GM21825 (cell line): Measurements from ENCODE around the gene CDC14B.
"Not testable (repeated sequence)": the region's sequence is repeated elsewhere in the genome, so short reads cannot be mapped to it uniquely, and the experiment has no call there.

Source experiments
- ATAC-seq: cut with Tn5 transposase; IDR thresholded peaks from one replicate; pipeline ENCODE4 v1.9.1; 2021; ENCODE audit warnings: mild to moderate bottlenecking, moderate library complexity; ENCODE audit not compliant: unreplicated experiment

Gene CDC14B

DNA sequence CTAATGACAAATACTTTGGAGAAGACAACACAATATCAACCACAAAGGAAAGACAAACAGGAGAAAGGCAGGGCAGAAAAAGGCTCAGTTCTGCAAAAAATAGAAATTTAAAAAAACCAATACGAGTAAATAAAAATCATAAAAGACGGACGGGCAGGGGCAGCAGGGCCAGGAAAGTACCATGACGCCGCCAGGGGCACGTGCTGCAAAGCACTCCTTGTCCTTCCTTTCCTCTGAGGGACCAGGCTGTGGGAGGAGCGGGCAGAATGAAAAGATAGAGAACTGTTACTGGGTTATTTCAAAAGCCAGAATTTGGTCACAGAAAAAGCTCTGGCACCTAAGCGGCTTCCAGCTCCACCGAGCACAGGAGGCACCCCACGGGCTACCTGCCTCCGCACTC, 115.7 kb downstream of the CDC14B start:
- no peak for ATAC-seq

DNA sequence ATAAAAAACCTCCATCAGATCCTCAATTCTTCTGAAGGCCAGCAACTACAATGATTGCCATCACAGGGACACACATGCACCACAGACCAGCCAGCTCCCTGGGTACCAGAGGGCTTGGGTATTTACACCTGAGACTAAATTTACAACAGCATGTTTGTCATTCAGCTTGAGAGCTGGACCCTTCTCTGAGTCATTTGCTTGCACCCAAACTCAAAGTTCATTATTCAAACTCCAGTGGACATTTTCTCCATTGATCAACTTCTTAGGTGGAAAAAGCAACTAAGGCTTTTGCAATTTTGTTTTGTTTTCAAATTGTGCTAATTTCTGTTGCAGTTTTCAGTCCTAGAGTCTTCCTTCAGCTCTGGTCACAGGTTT, 116.3 kb downstream of the CDC14B start:
- not testable (repeated sequence) for ATAC-seq

DNA sequence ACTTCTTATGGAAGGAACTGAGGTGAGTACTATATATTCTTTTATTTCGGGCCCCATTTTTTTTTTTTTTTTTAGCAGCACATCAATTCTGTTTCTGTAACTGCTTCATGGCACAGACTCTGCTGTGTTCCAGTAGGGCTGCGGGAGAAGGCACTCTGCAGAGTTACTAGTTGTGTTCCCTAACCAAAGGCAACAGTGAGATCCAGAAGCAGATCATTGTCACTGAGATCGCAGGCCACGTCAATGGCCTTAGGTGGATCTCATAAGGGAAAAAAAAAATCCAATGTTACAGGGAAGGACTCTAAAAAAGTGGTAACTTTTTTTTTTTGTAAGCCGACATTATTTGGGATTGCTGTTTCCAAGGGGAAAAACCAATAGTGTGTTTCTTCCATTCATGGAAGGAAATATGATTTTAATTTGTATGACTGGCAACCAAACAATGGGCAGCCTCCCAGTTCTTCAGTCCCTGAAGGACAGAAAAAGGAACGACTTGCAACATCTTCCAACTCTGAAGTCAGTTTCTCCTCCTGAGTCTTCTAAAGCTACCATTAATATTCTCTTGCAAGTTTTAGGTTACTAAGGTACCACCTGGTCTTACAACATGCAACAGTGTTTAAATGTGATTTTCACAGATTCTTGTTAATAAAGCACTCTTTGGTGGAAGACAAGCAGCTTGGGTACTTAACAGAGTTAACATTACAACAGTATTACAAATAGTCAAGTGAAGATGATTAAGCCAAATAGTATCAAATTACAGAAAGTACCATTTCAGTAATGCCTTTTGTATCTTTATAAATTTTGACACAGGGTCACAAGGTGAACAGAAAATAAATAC, 116.9 kb downstream of the CDC14B start:
- ATAC-seq = no peak

DNA sequence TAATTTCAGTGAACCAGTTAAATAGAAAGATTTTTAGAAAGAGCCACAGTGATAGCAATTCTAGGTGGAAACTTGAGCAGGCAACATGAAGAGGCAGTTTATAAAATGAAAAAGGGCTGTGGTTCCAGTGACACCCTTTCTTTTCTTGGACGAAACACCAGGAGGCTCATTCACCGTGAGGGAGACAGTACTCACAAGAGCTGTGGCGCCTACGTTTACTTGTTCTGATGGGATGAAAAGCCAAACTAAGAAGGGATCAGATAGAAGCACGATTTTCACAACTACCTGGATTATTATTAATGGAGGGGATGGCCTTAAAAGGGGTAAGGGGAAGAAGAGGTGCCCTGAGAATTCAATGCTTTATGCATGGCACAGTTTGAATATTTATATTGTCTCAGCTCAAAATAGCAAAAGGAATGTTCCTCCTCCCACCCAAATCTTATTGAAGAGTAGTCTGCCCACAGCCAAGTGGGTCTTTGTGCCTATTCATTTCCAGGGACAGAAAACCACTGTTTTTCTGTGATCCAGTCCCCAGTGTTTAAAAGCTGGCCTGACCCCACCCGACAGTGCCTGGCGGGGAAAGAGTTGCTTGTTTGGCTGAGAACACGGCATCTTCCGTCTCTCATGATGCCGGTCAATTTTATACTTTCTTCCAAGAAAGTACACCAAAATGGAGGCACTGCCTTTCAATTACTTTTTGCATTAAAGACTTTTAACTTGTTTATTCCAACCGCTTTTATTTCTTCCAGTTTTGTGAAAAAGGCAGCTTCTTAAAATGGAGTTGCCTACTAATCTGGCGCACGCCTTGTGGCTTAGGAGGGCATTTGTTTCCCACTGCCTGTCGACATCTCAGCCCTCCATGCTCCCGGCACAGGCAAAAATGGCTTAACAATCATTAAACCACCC, 117.8 kb downstream of the CDC14B start:
- ATAC-seq = no peak

DNA sequence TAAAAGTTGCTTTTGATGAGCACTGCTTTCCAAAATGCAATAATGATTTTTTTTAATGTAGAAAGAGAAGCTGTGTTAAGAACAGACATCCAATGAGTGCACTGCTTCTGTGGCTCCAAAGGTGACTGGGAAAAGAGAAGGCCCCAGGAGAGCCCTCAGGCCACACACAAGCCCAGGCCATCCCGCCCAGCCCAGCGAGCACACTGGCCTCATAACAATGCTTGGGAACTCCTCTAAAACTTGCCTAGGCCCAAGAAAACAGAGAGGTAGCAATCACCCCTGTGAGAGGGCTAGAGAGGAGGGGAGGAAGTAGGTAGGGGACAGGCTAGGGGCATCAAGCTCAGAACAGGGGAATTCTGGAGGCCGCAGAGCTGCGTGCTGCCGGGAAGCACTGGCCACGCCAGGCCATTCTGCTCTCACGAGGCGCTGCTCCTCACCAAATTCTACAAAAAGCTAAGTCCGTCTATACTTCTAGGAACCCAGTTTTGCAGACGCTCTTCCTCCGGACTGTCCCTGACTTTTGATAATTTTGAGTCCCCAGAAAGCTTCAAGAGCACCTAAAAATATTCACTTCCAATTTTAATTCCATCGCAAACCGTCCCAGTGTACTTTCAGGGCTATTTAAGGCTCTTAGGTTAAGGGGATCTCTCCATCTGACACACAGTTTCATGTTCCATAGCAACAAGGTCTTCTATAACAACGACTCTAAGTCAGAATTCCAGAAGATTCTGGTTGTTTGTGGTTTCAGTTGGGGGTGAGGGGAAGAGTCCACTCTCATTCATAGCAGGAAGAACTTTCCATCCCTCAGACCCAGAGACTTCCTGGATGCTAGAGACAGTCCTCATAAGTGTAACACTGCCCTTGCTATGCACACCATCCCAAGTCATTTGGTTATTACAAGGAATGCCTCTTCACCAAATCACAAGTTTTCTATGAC, 118.7 kb downstream of the CDC14B start:
- no peak for ATAC-seq

DNA sequence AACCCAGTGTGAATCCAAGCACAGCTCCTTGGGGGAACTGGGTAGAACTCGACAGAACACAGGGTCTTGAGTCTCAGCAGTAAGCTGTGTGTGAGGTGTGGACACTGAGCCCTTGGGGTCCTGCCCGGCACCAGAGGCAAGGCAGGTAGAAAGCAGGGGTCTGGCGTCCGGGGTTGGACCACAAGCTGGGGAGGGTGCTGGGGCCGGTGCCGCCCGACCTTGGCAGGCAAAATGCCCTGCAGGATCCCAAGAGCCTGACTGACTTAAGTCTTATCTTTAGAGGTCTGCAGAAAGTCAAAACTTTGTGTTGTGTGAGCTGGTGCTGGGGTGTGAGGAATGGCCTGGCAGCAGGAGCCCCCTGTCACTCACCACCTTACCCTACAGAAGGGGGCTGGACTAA, 120.4 kb downstream of the CDC14B start:
- no peak for ATAC-seq

DNA sequence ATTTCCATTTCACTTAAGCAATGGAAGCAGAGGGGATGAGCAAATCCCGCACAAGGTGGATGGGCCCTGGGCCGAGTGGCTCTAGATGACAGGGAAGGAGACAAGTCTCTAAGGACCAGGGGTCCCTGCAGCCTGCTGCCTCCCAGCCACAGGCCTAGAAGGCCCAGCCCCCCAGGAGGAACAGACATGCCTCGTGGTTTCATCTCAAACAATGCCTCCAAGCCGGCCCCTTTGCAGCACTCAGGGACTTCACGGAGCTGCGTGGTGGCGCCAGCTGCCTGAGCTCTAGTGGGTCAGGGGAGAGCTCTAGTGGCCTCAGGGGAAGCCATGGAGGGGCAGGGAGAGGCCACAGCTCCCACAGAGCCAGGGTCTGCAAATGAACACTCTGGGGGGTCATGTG, 120.8 kb downstream of the CDC14B start:
- ATAC-seq = no peak

DNA sequence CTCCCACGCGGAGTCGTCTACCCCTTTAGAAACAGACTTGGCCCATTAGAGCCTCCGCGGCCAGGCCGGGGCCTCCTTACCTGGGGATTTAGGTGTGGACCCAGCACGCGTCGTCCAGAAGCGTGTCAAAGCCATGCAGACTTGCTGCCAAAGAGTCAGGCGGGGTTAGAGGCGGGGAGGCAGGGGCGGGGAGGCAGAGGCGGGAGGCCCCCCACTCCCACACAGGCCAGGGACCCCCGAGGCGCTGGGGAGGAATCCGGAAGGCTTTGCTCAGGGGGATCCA, 122.6 kb downstream of the CDC14B start:
- no peak for ATAC-seq

DNA sequence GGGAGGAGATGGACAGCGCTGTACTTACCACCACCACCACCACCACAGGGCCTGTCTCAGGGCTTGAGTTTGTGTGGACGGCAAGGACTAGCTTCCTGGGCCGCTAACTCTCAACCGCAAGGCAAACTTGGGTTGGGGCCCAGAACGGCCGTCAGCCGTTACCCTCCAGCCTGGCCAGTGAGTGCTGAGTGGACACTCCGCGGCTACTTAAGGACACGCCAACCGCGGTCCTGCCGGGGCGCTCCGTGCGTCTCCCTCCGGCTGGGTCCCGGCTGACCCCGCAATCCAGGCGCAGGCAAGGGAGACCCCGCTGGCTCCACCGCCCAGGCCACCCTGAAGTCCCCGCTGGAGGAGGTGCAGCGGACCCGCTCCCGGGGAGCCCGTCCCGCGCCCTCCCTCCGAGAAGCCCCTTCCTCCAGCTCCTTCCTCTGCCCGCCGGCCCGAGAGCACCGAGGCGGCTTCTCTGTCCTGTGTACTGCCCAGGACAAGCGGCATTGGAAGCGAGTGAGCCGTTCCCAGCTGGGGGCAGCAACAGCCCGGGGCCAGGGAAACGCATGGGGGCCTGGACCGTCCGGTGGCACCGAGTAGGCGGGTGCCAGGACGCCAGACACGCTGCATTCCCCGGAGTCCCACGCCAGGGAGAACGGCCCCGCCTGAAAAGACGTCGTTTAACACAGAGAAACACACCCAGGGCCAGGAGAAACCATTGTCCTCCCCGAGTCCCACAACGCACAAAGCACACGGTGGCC, 123.1 kb downstream of the CDC14B start:
- ATAC-seq = no peak

DNA sequence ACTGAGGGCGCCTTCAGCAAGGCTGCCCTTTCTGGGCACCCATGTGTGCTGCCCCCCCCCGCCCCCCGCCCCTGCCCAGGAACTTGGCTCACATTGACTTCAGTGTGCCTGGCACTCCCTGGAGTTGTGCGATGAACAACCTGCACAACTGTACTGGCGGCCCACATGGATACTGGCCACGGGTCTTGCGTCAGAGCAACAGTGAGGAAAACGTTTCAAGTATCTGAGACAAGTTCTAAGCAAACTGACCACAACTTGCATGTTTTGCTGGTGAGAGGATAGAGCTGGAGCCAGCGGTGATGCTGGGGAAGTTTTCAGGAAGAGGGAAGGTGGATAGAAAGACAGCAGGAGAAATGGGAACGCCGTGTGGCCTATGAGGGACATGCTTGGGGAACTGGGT, 124.3 kb downstream of the CDC14B start:
- ATAC-seq = no peak

DNA sequence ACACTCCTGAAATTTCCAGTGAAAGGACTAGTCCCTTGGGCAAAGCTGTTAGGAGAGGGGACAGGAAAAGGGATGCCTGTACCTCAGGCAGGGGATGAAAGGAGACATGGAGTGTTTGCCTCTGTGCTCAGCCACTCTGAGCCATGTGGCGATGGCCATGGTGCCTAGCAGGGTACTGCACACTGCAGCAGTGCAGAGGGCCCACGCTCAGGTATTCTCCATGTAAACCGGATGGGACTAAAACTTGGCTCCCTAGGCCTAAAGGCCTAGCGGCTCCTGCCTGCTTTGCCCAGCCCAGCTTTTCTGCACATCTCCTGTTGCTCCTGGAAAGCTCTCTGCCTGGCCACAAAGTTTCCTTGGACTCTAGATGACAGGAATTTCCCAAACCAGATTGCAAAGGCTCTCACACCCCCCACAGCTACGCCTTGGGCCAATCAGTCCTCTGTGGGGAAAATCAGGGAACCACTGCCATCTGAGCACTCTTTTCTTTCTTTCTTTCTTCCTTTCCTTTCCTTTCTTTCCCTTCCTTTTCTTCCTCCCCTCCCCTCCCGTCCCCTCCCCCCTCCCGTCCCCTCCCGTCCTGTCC, 125.3 kb downstream of the CDC14B start:
- ATAC-seq = no peak

DNA sequence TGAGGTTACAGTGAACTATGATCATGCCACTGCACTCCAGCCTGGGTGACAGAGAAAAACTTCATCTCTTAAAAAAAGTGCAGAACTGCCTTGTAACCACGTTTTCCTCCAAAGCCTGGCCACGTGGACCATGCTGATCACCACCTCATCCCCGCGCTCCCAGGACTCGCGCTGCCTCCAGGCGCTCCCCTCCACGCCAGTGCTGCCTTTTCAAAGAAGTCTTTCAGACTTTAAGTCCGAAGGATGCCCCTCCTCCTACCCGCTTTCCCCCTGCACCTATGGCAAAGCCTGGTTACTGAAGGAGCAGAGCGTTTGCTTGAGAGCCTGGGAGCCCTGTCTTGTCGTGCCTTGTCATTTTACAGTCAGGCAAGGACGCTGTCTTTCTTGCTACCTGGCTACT, 125.9 kb downstream of the CDC14B start:
- no peak for ATAC-seq

DNA sequence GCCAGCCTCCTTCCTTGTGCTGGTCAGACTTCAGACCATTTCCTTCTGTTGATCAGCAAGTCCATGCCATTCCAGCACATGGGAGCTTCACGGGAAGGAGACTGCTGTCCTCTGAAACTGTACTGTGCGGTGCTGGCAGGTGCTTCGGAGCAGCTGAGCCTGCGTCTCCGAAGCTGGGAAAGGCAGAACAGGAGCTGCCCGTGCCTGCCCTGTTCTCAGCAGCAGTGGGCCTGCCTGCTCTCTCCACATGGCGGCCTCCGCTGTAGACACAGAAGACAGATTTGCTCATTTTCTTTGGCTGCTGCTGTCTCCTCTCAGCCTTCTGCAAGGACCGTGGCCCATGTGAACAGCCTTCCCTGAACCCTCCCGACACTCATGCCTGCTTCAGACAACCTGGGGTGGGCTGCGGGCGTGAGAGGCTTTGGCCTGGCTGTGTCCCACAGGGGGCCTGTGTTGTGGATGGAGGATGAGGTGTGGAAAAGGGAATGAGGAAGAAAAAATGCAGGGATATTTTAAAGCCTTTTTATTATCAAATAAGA, 126.6 kb downstream of the CDC14B start:
- no peak for ATAC-seq

DNA sequence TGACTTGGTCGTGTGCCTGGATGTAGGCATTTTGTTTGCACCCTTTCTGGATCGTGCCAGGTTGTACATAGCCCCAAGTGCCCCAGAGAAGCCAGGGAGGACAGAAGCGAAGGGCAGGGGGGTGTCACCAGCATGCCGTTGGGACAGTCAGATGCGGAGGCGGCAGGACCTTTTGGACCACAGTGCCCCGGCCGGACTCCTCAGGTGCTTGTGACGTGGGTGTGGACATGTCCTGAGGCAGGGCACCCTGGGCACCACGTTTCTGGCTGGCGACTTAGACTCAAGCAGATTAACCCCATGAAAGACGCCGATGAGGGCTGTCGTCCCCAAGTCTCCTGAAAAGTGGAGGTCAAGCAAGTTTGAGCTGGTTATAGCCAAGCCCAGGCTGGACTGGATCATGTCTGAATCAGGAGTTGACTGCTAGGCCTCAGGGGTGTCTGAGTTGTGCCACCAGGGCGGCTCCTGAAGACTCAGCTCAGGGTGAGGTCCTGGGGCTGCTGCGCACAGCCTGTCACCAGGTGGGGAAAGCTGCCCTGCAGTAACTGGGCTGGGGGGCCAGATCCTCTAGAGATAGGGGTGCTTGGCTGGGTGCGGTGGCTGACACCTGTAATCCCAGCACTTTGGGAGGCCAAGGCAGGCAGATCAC, 127.6 kb downstream of the CDC14B start:
- ATAC-seq = no peak

DNA sequence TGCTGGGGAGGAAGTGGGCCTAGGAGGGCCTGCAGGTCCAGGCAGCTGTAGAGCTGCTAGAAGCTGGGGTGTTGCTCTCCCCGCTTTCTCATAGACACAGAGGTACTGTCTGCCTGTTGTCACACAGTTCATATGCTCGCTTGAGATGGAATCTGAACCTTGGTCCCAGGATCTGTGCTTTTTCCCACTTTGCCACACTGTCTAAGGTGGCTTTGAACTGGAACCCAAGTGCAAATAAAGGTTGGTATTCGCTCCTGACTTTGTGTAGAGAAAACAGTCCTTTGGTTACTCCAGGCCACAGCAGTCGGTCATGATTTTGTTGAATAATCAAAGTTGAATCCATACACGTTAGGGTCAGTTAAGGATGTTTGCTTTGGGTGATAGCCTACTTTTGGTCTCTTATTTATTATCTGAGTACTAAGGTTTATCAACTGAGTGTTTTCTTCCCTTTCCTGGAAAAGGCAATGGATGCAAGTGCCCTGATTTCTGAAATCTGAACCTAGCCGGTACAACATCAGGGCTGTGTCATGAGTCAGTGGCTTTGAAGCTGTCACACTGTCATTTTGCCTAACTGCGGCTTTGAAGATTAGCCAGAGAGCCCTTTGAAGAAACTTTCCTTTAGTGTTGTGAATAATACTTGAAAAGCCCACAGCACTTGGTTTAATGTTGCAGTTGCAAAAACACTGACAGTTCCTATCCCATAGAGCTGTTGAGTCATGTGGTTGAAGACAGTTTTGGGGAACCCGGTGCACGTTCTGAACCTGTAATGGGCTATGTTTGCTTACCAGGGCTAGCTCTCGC, 128.4 kb downstream of the CDC14B start:
- ATAC-seq = no peak

DNA sequence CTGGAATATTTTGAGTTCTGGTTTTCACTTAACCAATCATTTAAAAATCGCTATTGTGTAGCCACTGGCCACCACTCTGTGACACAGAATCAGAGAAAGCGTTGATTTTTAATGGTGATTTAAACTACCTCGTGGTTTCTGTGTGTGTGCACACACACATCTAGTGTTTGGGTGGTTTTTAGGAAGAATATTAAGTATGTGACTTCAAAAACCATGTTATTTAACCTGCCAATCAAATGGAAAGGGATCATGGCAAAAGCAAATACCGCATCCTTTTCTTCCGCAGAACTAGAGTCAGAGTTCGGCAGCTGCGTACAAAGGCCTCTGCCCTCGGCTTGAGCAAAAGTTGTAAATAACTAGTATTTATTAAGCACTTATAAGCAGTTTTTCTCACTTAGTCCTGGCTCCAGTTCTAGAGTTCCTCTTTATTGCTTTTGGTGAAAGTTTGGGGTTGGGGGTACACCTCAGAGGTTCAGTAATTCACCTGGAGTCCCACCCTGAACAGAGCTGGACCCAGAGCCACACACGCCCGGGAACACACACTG, 129.0 kb downstream of the CDC14B start:
- no peak for ATAC-seq

DNA sequence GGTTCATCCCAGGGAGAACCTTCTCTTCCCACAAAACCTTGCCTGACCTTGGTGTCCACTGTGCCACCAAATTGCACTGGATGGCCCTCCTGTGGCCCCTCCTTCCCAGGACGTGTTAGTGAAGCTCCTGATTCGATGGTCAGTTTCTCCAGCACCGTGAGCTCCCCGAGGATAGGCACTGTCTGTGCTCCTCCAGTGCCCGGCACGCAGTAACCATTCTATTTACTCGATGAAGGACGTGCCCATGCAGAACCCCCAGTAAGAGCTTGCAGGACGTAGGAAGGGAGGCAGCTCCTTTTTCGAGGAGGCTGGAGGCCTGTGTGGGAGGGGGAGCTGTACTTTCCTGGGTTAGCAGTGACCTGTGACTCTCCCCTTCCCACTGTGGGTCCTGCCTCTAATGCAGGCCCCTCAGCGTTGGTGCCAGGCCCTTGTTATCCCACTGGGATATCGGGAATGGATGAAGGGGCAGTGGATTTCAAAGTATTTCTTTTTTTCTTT, 130.1 kb downstream of the CDC14B start:
- ATAC-seq = no peak

DNA sequence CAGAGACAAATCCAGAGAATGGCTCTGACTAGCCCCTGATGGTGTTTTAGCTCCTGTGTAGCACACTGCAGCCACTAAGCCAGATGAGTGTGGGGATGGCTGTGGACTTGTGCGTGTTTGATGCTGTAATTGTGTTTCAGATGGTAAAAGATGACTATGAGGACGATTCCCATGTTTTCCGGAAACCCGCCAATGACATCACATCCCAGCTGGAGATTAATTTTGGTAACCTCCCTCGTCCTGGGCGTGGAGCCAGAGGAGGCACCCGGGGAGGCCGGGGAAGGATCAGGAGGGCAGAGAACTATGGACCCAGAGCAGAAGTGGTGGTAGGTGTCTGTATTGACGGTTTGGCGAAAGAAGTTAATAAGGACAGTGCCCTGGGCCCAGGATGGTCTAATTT, 131.7 kb downstream of the CDC14B start:
- ATAC-seq = no peak
